Ureter (tissue), 1 donor: Measurements from ENCODE around the gene ZNF362. TPM values are rescaled to one million over a fixed set of nuclear protein-coding genes. Genes with fewer than 3 reads are reported as not detected.

Source experiments
- DNase-seq: peaks from one replicate; pipeline ENCODE4 v3.0.0-alpha.2; 2020; ENCODE audit warnings: low spot score
- total RNA-seq: library from RNA; stranded (reverse); gene quantifications from one replicate; pipeline ENCODE4 v1.2.4, GENCODE V29; 2023
- donor health status: DM: yes; HTN: yes; CAD: no.

The ZNF362 gene
- total RNA-seq, 1 donor from 2014 or later = 53.7 TPM

DNA sequence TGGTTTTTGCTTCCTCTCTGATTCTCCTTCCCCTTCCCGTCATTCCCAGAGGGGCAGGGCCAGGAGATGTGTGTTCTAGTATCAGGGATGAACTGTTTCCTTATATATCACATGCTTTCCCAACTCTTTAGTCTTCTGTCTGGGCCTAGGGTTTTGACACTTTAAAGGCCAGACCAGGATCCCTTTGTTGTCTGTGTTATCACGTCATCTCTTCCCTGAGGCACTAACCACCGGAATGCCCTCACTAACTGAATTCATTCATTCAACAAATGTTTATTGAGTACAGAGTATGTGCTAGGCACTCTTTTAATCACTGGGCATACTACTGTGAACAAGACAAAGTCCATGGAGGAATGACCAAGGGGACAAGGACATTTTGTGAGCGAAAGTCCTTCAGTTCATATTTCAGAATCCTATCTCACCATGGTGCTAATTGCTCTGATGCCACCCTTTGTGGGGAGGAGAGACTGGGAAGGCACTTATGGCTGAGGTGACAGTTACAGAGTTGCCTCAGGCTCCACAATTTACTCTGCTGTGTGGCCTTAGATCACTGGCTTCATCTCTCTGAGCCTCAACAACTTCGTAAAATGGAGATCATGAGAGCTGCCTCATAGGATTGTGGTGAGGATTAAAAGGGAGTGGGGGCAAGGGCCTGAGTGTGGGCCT, 12.0 kb upstream of the ZNF362 start:
- DNase-seq = no peak

DNA sequence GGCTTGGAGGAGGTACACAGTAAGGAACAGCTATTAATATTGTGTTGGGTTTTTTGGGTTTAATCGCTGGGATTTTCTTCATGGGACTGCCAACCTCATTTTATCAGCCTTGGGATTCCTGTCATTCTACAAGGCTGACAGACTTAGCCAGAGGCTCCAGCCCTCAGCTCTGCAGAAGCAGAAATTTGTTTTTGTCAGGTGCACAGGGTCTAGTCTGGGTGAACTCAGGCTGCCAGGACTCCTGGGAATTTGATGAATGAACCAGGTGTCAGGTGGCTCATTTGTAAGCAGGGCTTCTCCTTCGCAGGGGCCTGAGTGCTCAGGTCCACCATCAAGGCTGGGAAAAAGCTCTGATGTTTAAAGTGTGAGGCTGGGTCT, 11.5 kb upstream of the ZNF362 start:
- no peak for DNase-seq

DNA sequence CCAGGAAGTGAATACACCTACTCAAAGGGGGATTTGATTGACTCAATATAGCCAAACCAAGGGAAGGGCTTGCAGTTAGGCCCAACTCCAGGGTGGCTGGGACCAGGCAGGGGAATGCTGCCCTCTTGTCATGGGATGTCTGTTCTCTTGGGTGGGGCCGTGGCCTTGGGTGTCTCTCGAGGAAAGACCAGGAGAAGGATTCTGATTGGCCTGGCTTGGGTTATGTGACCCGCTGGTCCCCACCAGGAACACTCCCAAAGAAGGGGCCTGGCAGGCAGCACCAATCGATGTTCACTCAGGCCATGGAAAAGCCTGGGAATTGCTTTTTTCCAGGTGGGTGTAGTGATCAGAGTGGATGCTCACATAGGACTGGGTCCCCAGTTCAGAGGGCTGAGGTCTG, 10.1 kb upstream of the ZNF362 start:
- DNase-seq = no peak

GRCh38 chr1:33247545-33247944, 8.7 kb upstream of the ZNF362 start:
- DNase-seq = no peak

- DNase-seq = no peak
These were observed 8.0 kb upstream of the ZNF362 start for GRCh38 chr1:33248244-33248643.

DNA sequence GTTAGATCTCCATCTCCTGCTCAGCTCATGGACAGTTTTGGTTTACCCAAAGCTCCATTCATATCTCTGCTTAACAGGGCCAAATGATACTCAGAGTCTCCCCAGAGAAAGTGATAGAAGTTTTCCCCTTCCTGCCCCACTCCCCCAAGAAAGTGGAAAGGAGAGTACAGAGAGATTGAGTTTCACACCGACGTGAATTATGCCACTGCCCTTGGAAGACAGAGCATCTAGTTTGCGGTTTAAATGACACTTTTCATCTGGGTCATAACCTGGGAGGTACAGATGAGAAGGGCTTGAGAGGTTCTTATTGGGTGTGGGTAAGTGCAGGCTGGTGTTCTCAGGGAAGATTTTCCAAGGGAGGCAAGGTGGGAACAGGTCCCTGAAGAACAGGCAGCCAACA, 6.9 kb upstream of the ZNF362 start:
- no peak for DNase-seq

- DNase-seq = no peak
These were observed 6.1 kb upstream of the ZNF362 start for GRCh38 chr1:33250217-33250616.

- no peak for DNase-seq
These were observed 5.6 kb upstream of the ZNF362 start for GRCh38 chr1:33250724-33251123.

DNA sequence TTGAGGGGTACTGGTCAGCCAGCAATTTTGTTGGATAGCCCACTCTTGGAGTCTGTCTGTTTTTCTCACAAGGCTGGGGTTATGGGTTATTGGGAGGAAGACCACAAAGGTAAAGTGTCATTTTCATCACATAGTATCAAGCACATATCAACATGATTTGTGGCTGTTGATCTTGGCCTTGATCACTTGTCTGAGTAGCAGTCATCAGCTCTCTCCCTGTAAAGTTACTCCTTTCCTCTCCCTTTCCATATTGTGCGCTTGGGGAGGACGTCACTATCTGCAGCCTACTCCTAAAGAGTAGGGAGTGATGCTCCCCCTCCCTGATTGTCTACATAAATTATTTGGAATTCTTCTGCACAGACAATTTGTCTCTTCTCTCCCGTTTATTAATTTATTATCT, 1.8 kb upstream of the ZNF362 start:
- DNase-seq = no peak

- peak; percentile 88 for DNase-seq
These were observed 708 bp upstream of the ZNF362 start for GRCh38 chr1:33255347-33256220.

GRCh38 chr1:33256221-33256470, 146 bp upstream of the ZNF362 start:
- DNase-seq = no peak

DNA sequence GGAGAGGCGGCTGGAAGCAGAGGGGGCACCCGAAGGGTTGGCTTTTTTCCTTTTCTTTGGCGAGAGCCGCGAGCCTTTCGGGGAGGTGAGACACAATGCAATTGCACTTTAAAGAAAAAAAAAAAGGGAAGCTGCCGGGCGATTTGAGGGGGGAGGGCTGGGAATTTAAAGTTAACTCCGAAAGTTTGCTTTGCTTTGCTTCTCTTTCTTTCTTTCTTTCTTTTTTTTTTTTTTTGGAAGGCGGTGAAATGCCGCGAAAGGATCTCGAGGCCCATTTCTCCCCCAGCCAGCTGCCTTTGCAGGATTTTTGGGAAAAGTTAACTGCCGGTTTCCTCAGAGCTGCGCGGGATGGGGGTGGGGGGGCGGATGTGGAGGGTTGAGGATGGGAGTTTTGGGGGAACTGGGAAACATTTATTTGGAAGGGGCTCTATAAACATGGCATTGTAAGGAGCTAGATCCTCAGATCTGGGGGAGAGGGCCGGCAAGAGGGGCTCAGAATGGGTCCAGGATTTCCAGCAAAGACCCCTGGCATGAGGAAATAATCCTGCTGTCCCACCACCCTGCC, 997 bp downstream of the ZNF362 start:
- no peak for DNase-seq

GRCh38 chr1:33257772-33258712, 1.8 kb downstream of the ZNF362 start:
- no peak for DNase-seq

- no peak for DNase-seq
These were observed 2.5 kb downstream of the ZNF362 start for GRCh38 chr1:33258788-33259274.

GRCh38 chr1:33259879-33260278, 3.6 kb downstream of the ZNF362 start:
- no peak for DNase-seq

- no peak for DNase-seq
These were observed 4.1 kb downstream of the ZNF362 start for GRCh38 chr1:33260439-33260838.

- no peak for DNase-seq
These were observed 5.1 kb downstream of the ZNF362 start for GRCh38 chr1:33261344-33261743.

GRCh38 chr1:33263890-33264504, 7.7 kb downstream of the ZNF362 start:
- no peak for DNase-seq

GRCh38 chr1:33265780-33266605, 9.7 kb downstream of the ZNF362 start:
- no peak for DNase-seq

- no peak for DNase-seq
These were observed 10.5 kb downstream of the ZNF362 start for GRCh38 chr1:33266766-33267165.
